Endodermal cell (in vitro differentiated cells): ENCODE measurements around the gene FOS. TPM values are rescaled to one million over a fixed set of nuclear protein-coding genes. Genes with fewer than 3 reads are reported as not detected.

Source experiments
- DNase-seq: peaks from one replicate; pipeline ENCODE4 v3.0.0-alpha.2; 2017
- H3K27ac ChIP-seq: 2 replicates; pipeline ENCODE4 v1.5.1; 2013; ENCODE audit warnings: mild to moderate bottlenecking, low read depth, low read length, moderate library complexity
- H3K27me3 ChIP-seq: 2 replicates; pipeline ENCODE4 v1.6.1; 2013; ENCODE audit warnings: mild to moderate bottlenecking, low read length, moderate library complexity; ENCODE audit not compliant: insufficient read depth, control insufficient read depth, poor library complexity, severe bottlenecking
- H3K36me3 ChIP-seq: 2 replicates; pipeline ENCODE4 v1.7.0; 2013; ENCODE audit warnings: mild to moderate bottlenecking, low read length, moderate library complexity; ENCODE audit not compliant: control insufficient read depth, insufficient read depth
- H3K4me1 ChIP-seq: one replicate; pipeline ENCODE4 v1.7.0; 2013; ENCODE audit warnings: low read length; ENCODE audit not compliant: control insufficient read depth, insufficient read depth
- H3K4me3 ChIP-seq: 2 replicates; pipeline ENCODE4 v1.5.1; 2013; ENCODE audit warnings: mild to moderate bottlenecking, low read length, moderate library complexity
- H3K9ac ChIP-seq: 2 replicates; pipeline ENCODE4 v1.6.1; 2013; ENCODE audit warnings: mild to moderate bottlenecking, low read length, moderate library complexity; ENCODE audit not compliant: poor library complexity, severe bottlenecking; ENCODE audit errors: extremely low read depth
- H3K9me3 ChIP-seq: 2 replicates; pipeline ENCODE4 v1.6.1; 2013; ENCODE audit warnings: mild to moderate bottlenecking, low read length, moderate library complexity; ENCODE audit not compliant: control insufficient read depth
- H3K27ac Mint-ChIP-seq: 2 replicates; pipeline ENCODE4 v1.8.0; 2020; ENCODE audit warnings: mixed read lengths
- H3K27me3 Mint-ChIP-seq: 2 replicates; pipeline ENCODE4 v1.8.0; 2021; ENCODE audit warnings: mild to moderate bottlenecking, mixed read lengths; ENCODE audit not compliant: insufficient read depth
- H3K36me3 Mint-ChIP-seq: 2 replicates; pipeline ENCODE4 v1.8.0; 2020; ENCODE audit warnings: low read depth, mixed read lengths
- H3K4me1 Mint-ChIP-seq: 2 replicates; pipeline ENCODE4 v1.8.0; 2020; ENCODE audit warnings: mixed read lengths
- H3K4me3 Mint-ChIP-seq: 2 replicates; pipeline ENCODE4 v1.8.0; 2020; ENCODE audit warnings: mild to moderate bottlenecking, moderate library complexity, mixed read lengths
- H3K9me3 Mint-ChIP-seq: 2 replicates; pipeline ENCODE4 v1.8.0; 2020; ENCODE audit warnings: mild to moderate bottlenecking, mixed read lengths
- WGBS, 2 experiments: methylation state at CpG; one replicate each; pipeline versions ENCODE4 v1.1.5 to v1.1.7; 2013; ENCODE audit warnings: missing lambda C conversion rate in 2 of 2, mixed read lengths in 1 of 2; ENCODE audit not compliant: insufficient coverage in 1 of 2, insufficient read length in 1 of 2; 5-methylcytosine and 5-hydroxymethylcytosine counted together
- total RNA-seq, 2 donors: library from RNA; stranded (reverse); fragmentation: NEBNext Ultra II Directional in 1 of 2; extraction: Animal tissue kit (Norgen Biotek cat#: 25700) in 1 of 2; gene quantifications; 2 replicates in 1 of 2; 3 replicates in 1 of 2; pipeline ENCODE4 v1.2.1, GENCODE V29; 2021
- TF ChIP-seq, protein P1 (sequence below): fragments of 200-600 bp; sonication (generic); conservative IDR thresholded peaks from 2 replicates; pipeline ENCODE4 v1.5.0; 2021; ENCODE audit warnings: antibody characterized with exemption, mild to moderate bottlenecking

The FOS gene
- total RNA-seq, 2 donors from 2014 or later = 10.3 to 14.0 TPM

DNA sequence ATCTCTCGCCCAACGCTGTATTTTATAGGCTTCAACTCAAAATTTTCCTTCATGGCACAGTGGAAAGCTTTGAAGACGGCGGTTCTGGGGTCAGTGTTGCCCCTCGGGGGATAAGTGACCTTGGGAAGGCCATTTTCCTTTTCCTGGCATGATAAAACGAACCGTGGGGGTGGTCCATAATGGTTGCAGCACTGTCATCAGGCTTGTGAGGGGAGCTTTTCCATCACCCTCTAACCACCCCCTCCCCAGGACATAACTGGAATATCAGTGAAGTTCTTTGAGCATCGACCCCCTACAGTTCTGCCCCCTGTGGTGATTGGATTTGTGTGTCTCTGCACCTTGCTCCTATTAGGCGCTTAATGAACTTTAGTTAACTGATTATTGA, 16.0 kb downstream of the FOS start:
- DNase-seq = peak; percentile 78
- no peaks in the 10 kb centered on the region for H3K36me3 Mint-ChIP-seq
- Histone ChIP-seq H3K9ac (peak overlapping the region; percentile 92), H3K27ac (peak overlapping the region; percentile 88), H3K4me1 (no peaks in the 10 kb centered on the region), H3K36me3 (no peaks in the 10 kb centered on the region), H3K4me3 (peak overlapping the region; percentile 98), H3K9me3 (no peaks in the 10 kb centered on the region), H3K27me3 (no peaks in the 10 kb centered on the region)
- 0 to 3% methylated on average over 7 to 9 of the region's 9 CpGs for WGBS, 2 experiments
- H3K9me3 Mint-ChIP-seq = no peaks in the 10 kb centered on the region
- peak overlapping the region; percentile 99 for H3K27ac Mint-ChIP-seq
- TF ChIP-seq, protein P1, sequence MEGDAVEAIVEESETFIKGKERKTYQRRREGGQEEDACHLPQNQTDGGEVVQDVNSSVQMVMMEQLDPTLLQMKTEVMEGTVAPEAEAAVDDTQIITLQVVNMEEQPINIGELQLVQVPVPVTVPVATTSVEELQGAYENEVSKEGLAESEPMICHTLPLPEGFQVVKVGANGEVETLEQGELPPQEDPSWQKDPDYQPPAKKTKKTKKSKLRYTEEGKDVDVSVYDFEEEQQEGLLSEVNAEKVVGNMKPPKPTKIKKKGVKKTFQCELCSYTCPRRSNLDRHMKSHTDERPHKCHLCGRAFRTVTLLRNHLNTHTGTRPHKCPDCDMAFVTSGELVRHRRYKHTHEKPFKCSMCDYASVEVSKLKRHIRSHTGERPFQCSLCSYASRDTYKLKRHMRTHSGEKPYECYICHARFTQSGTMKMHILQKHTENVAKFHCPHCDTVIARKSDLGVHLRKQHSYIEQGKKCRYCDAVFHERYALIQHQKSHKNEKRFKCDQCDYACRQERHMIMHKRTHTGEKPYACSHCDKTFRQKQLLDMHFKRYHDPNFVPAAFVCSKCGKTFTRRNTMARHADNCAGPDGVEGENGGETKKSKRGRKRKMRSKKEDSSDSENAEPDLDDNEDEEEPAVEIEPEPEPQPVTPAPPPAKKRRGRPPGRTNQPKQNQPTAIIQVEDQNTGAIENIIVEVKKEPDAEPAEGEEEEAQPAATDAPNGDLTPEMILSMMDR = no peak
- peaks cover 8% of the 10 kb centered on the region for H3K4me1 Mint-ChIP-seq
- H3K4me3 Mint-ChIP-seq = peak overlapping the region; percentile 73
- no peaks in the 10 kb centered on the region for H3K27me3 Mint-ChIP-seq

DNA sequence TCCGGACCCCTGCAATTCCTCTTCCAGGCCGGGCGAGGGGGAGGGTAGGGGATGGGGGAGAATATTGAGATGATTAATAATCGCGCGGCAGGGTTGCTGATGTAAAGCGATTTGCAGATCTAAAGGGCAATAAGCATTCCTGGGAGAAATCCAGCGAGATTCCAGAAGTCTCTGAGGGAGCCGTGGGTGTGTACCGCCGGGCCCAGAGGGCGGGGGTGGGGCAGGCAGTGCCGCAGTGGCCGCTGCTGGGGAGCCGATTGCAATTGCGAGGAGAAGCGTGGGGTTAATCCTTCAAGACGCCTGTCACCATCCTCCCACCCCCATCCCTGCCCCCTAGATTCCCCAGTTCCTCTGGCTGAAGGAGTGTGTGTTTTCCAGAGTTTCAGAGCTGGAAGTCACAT, 16.4 kb downstream of the FOS start:
- Mint-ChIP-seq H3K4me3 (peak overlapping the region; percentile 73), H3K27me3 (no peaks in the 10 kb centered on the region), H3K4me1 (peaks cover 8% of the 10 kb centered on the region), H3K27ac (peak overlapping the region; percentile 99), H3K36me3 (no peaks in the 10 kb centered on the region), H3K9me3 (no peaks in the 10 kb centered on the region)
- DNase-seq = peak; percentile 83
- Histone ChIP-seq H3K9ac (peak overlapping the region; percentile 92), H3K4me3 (peak overlapping the region; percentile 98), H3K9me3 (no peaks in the 10 kb centered on the region), H3K27me3 (no peaks in the 10 kb centered on the region), H3K27ac (peak overlapping the region; percentile 88), H3K4me1 (no peaks in the 10 kb centered on the region), H3K36me3 (no peaks in the 10 kb centered on the region)
- whole genome bisulfite sequencing, 2 experiments = 1 to 2% methylated on average over 10 to 18 of the region's 18 CpGs
- TF ChIP-seq, protein P1 = no peak

DNA sequence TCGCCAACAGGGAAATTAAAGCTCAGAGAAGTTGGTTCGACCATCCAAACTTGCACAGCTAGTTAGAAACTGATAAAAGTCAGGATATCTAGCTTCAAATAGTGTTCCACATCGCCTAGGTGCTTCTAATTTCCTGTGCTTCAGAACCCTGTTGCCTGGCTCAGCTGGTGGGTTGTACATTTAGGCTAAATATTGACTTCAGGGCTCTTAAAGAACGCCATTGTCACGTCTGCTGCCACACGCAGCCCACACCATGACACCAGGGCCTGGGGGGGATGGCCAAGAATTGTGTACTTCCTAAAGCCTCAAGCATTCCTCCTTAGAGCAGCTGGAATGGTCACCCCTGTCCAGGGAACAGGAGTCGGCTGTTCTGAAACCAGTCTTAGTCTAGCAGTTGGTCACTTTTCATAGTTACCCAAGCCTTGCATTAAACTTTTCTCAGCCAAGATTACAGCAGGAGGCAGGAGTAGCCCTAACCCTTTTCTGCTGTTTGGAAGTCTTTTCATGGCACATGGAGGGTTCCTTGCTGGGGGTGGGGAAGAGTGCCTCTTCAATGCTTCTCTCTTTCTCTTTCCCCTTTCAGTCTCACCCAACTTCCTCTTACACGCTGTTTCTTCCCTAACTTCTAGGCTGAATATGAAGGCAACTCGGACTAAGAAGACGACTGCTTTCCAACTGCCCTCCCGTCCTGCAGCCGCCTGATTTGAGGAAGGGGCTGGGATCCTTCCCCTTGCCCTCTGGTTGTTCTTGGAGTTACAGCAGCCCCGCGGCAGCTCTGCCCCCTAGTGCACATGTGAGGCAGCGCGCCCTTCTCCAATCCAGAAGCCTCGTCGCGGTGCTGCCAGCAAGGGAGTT, 17.1 kb downstream of the FOS start:
- WGBS, 2 experiments = 17 to 27% methylated on average over 10 to 19 of the region's 19 CpGs
- peak overlapping the region; percentile 73 for H3K4me3 Mint-ChIP-seq
- Histone ChIP-seq H3K9ac (no peak overlapping the region), H3K9me3 (no peaks in the 10 kb centered on the region), H3K27me3 (no peaks in the 10 kb centered on the region), H3K4me3 (peak overlapping the region; percentile 98), H3K27ac (peak overlapping the region; percentile 40), H3K4me1 (no peaks in the 10 kb centered on the region), H3K36me3 (no peaks in the 10 kb centered on the region)
- H3K4me1 Mint-ChIP-seq = peaks cover 8% of the 10 kb centered on the region
- H3K36me3 Mint-ChIP-seq = no peaks in the 10 kb centered on the region
- TF ChIP-seq, protein P1 = peak; percentile 99
- no peaks in the 10 kb centered on the region for H3K9me3 Mint-ChIP-seq
- no peaks in the 10 kb centered on the region for H3K27me3 Mint-ChIP-seq
- peak; percentile 96 for DNase-seq
- H3K27ac Mint-ChIP-seq = peak overlapping the region; percentile 90
